ENCODE data around the gene RBBP8NL.

RBBP8NL gene, protein sequence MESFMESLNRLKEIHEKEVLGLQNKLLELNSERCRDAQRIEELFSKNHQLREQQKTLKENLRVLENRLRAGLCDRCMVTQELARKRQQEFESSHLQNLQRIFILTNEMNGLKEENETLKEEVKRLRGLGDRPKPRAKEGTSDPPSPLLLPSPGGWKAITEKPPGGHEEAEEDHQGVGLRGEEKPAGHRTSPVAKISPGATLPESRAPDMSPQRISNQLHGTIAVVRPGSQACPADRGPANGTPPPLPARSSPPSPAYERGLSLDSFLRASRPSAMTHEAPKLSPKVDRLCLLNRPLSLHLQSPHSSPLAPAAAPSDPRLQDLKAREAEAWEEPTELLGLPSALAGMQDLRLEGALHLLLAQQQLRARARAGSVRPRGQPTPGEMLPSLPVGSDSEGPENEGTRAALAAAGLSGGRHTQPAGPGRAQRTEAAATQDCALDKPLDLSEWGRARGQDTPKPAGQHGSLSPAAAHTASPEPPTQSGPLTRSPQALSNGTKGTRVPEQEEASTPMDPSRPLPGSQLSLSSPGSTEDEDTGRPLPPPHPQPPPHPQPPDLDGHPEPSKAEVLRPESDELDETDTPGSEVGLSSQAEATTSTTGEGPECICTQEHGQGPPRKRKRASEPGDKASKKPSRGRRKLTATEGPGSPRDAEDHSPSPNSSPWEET

GRCh38 chr20:62427172-62428001, at the start of gene RBBP8NL:
Gene RBBP8NL (minus strand): TSS chr20:62427539. CDS start chr20:62419647, 7,892 bp downstream.
- DNase-seq = no peak

DNA sequence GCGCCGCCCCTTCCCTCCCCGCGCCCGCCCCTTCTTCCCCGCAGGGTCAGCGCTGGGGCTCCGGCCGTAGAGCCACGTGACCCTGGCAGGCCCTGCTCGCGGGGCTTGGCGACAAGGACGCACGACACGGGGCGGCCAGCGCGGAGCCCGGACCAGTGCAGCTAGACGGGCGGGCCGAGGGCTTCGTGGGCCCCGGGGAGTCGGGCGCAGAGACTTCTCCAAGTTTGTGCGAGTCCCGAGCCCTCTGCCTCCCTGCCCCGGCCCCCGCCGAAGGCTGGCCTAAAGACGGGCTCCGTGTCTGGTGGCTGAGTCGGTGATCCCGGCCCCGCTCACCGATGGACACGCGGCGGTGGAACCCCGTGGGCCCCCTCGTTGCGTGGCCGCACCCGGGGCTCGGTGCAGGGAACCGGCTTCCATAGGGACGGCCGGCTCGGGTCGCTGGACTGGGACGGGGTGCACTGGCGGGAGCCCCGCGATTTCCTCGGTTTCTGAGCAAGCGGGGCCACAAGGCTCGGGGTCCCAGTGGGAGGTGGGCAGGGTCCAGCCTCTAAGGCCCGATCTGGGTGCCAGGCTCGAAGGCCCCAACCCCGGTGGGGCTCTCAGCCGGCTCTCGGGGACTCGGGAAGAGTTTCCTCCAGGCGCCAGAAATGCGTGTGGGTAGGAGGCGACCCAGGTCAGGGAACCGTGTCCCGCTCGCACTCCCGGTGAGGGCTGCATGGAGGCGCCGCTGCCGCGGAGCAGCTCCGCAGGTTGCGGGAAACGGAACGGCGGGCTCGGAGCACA, 48.9 kb upstream of the RBBP8NL start:
- no peak for DNase-seq

DNA sequence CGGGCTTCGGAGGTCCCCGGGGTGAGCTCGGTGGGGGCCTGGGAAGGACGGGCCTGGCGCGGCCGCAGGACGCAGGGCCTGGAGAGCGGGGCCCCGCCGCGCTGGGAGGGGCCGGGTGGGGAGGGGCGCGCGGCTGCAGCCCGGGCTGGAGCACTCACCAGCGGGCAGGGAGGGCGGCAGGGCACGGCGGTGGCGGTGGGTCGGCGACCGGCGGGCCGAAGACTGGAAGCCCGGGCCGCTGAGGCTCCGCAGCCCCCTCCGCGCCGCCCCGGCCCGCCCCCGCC, 48.4 kb upstream of the RBBP8NL start, which contains the start of gene GATA5:
Gene GATA5 (minus strand): TSS at position 224 of the 284 bp plus-strand sequence. CDS start 474 bp downstream, outside the sequence.
- DNase-seq = no peak

GRCh38 chr20:62475027-62475771, 47.9 kb upstream of the RBBP8NL start:
- DNase-seq = no peak

DNA sequence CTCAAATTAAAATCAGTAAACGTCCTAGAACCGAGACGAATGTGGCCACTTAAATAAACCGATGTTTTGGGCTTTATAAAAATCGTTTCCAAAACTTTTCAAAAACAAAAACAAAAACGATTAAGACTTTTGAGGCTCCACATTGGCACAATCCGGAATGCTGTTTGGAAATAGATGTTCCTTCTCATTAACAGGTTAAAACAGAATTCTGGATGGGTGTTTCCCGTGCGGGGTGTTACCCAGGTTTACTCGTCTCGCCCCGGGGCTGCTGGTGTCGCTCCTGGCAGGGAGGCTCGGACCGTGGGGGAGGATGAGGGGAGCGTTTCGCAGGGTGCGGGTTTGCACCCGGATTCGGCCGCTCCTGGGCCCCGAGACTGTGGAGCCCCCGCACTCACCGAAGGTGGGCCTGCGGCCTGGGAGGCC, 47.3 kb upstream of the RBBP8NL start:
- DNase-seq = no peak

GRCh38 chr20:62473717-62474603, 46.6 kb upstream of the RBBP8NL start:
- DNase-seq = no peak

- no peak for DNase-seq
Observed at GRCh38 chr20:62472941-62473585, 45.7 kb upstream of the RBBP8NL start.

- DNase-seq = no peak
Observed at GRCh38 chr20:62472138-62472940, 45.0 kb upstream of the RBBP8NL start.

- DNase-seq = no peak
Observed at GRCh38 chr20:62470459-62470858, 43.1 kb upstream of the RBBP8NL start.

- no peak for DNase-seq
Observed at GRCh38 chr20:62470001-62470400, 42.7 kb upstream of the RBBP8NL start.

DNA sequence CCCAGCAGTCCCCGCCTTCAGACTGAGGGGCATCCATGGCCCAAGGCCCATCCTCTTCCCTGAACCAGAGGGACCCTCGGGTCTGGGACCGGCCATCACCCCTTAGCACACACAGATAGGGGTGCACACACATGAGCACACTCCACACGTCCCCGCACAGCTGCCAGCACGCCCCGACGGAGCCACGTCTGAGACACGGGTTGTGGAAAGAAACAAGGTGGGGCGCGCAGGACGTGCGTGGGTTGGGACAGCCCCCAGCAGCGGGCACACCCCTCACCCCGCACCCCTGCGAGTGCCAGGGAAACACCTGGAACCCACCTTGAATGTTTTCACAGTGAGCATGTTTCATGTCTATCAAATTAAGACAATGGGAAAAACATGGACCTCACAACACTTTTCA, 42.0 kb upstream of the RBBP8NL start:
- no peak for DNase-seq

DNA sequence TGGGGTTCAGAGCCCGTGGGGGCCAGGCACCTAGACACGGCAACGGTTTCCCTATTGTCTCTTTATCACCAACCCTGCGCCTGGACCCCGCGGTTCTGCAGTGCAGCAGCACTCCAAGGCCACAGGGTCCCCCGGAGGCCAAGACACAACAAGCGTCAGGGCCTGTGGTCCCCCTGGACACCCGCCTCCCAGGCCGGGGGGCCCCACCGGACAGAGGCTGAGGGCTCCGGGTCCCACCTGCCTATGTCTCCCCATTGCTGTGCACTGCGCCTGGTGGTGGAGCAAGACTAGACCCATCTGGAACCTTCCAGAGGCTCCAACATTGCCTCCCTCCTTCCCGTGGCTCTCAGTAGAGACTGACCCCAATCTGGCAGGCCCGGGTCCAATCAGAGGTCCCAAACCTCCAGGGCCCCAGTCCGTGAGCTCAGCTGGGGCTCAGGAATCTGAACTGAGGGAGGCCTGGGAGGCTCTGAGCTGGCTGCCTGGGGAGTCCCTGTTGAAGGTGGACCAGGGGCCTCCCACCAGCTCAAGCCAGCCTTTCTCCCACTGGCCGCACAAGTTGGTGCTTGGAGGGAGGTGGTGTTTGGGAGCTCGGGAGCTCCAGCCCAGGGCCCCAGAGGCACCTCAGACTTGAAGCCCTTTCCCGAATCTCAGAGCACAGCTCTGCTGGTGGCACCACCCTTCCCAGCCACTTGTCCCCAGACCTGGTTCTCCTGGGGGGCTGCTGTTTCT, 39.6 kb upstream of the RBBP8NL start:
- DNase-seq = no peak

DNA sequence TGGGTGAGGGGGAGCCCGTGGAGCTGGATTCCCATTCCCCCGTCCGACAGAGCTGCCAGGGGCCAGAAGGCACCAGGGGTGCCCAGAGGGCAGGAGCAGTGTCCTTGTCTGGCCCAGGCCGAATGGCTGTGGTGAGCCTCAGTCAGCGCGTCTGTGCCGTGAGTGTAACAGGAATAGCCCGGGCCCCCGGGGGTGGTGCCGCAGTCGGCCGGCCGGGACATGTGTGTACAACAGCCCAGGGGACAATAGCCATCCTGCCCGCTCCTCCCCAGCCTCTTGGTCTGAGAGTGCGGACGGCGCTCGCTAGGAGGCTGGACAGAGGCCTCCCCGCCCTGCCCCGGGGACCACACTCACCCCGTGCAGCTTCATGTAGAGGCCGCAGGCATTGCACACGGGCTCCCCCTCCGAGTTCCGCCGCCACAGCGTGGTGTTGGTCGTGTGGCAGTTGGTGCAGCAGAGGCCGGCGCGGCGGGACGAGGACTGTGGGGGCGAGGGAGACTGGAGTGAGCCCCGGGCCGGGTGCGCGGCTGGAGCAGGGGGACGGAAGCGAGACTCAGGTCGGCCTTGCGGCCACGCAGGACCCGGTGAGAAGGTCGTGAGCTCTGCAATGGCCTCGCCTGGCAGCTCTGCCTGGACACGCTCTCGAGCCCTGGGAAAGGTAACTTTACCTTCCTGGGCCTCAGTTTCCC, 38.9 kb upstream of the RBBP8NL start:
- DNase-seq = no peak

- DNase-seq = no peak
Observed at GRCh38 chr20:62464990-62465389, 37.7 kb upstream of the RBBP8NL start.

DNA sequence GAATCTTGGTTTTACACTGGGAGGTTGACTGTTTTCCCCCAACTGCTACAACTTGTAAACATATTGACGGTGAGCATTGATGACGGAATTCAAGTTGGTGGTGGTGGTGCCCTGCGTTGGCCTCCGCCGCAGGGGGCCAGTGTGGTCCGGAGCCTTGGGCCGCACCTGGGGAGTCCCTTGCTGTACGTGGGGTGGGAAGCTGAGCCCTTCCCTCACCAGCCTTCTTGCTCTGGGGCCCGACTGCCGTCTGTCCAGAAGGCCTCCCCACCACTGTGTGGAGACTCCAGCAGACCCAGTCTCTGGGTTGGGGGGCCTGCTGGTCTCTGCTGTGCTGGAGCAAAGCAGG, 37.1 kb upstream of the RBBP8NL start:
- DNase-seq = no peak

- no peak for DNase-seq
Observed at GRCh38 chr20:62463651-62464424, 36.5 kb upstream of the RBBP8NL start.

- no peak for DNase-seq
Observed at GRCh38 chr20:62462976-62463592, 35.7 kb upstream of the RBBP8NL start.
